Measurements from ENCODE around the gene ELMO1. TPM values are rescaled to one million over a fixed set of nuclear protein-coding genes. Genes with fewer than 3 reads are reported as not detected.

Gene ELMO1
- total RNA-seq, 1 experiment from 2014 or later: not detected

- no peak overlapping the region for H3K4me3 ChIP-seq
These were observed 127.7 kb downstream of the ELMO1 start for GRCh38 chr7:37320848-37321468.

DNA sequence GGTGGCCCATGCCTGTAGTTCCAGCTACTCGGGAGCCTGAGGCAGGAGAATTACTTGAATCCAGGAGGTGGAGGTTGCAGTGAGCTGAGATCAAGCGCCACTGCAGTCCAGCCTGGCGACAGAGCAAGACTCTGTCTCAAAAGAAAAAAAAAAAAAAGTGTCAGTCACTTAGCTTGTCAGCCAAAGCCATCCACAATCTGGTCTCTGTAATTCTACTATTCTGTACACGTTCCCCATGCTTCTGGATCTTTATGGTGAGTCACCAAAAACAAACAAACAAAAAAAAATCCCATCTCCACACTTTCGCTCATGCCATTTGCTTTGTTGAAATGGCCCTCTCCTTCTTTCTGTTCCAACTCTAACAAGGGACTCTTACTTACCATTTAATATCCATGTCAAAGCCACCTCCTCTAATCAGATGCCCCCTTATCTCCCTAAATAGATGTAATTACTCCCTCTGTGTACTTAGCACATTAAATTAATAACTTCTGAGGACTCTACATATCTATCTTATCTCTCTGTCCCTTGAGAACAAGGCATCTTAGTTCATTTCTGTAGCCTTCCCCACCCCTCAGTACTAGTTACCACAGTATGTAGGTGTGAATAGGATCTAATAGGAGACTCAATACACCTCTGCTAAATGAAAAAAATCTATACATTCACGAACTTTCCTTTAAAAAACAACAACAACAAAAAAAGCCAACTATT lies 128.4 kb downstream of the ELMO1 start:
- DNase-seq (ENCODE audit: low read depth in 1 of 2, low spot score in 2 of 2): peak in 1 of 2 experiments; percentile 80
- Histone ChIP-seq H3K4me3 (no peak overlapping the region), H3K27ac (no peak overlapping the region), H3K4me1 (replicated peaks) (peaks cover 15% of the 10 kb centered on the region), H3K27me3 (replicated peaks) (no peaks in the 10 kb centered on the region), H3K9me3 (replicated peaks) (no peaks in the 10 kb centered on the region), H3K36me3 (no peaks in the 10 kb centered on the region)

More at GRCh38 chr7:37320848-37321468, 127.7 kb downstream of the ELMO1 start:
- H3K36me3 ChIP-seq: no peaks in the 10 kb centered on the region
- H3K27me3 ChIP-seq (replicated peaks): no peaks in the 10 kb centered on the region
- DNase-seq (ENCODE audit: low read depth in 1 of 2, low spot score in 2 of 2): no peak
- peaks cover 15% of the 10 kb centered on the region for H3K4me1 ChIP-seq (replicated peaks)
- no peak overlapping the region for H3K27ac ChIP-seq
- H3K9me3 ChIP-seq (replicated peaks): no peaks in the 10 kb centered on the region

- H3K4me1 ChIP-seq (replicated peaks): peaks cover 15% of the 10 kb centered on the region
- H3K27me3 ChIP-seq (replicated peaks): no peaks in the 10 kb centered on the region
- no peaks in the 10 kb centered on the region for H3K9me3 ChIP-seq (replicated peaks)
These were observed 130.1 kb downstream of the ELMO1 start for GRCh38 chr7:37318541-37318940.

DNA sequence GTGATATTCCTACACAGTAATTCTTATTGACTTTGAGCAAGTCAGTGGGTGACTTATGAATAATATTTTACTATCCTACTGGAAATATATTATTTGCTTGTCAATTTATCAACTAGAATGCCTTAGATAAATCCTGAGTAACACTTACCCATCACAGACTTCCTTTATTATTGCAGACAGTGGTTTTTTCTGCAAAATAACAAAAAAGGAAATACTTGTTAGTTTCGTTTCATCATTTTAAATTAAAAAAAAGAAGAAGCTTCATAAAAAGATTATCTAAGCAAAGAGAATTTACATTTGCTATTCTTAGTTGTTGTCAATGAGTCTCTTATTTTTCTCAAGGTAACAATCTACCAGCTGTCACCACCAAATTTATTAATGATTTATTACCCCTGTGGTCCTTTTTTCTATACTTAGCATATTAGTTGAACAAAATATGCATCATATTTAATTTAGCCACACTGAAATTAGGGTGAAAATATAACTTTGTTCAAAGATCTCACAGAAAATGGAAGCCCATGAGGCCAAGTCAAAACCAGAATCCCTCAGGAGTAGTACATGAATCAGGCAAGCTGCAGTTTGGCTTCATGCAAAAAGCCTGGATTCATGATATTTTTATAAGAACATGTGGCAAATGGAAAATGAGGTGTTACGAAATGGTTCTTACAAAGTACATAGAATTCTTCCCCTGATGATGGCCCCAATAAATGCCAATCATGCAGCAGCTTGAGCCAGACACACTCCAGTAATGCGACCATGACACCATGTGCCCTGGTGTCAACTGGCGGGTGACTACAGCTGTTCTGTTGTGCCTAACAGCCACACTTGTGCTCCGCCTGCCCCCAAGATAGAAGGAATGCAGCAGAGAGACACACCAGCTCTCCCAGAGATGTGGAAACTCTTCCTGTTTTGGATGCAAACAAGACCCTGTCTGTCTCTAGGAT lies 132.6 kb downstream of the ELMO1 start:
- H3K27me3 ChIP-seq (replicated peaks): no peaks in the 10 kb centered on the region

More at GRCh38 chr7:37318541-37318940, 130.1 kb downstream of the ELMO1 start:
- Histone ChIP-seq H3K27ac (no peak overlapping the region), H3K4me3 (no peak overlapping the region), H3K36me3 (no peaks in the 10 kb centered on the region)
- DNase-seq (ENCODE audit: low read depth in 1 of 2, low spot score in 2 of 2): no peak

DNA sequence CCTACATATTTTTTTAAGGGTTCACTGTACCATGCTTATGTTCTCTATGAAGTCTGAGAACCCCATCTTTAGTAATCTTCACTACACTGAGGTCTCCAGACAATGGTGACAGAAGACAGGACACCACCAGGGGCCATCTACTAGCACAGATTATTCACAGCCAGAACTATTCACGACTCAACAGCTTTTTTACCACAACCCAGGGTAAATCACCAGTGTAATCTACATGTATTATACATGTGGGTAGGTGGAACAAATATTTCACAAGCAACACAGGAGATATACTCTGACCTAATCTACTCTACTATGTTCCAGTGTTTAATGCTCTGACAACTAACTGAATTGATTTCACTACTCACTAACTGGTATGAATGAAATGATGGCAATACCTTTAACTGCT lies 136.1 kb downstream of the ELMO1 start:
- H3K4me1 ChIP-seq (replicated peaks): peaks cover 16% of the 10 kb centered on the region; the same call in 1 of the 2 replicates
- DNase-seq (ENCODE audit: low read depth in 1 of 2, low spot score in 2 of 2): no peak
- H3K27ac ChIP-seq: no peak overlapping the region
- no peaks in the 10 kb centered on the region for H3K36me3 ChIP-seq
- no peaks in the 10 kb centered on the region for H3K9me3 ChIP-seq (replicated peaks)
- H3K4me3 ChIP-seq: no peak overlapping the region
- no peaks in the 10 kb centered on the region for H3K27me3 ChIP-seq (replicated peaks)

More for the DNA sequence above, 132.6 kb downstream of the ELMO1 start:
- no peak for DNase-seq (ENCODE audit: low read depth in 1 of 2, low spot score in 2 of 2)
- H3K9me3 ChIP-seq (replicated peaks): no peaks in the 10 kb centered on the region
- H3K27ac ChIP-seq: no peak overlapping the region
- no peaks in the 10 kb centered on the region for H3K36me3 ChIP-seq
- peaks cover 20% of the 10 kb centered on the region for H3K4me1 ChIP-seq (replicated peaks)
- H3K4me3 ChIP-seq: no peak overlapping the region

DNA sequence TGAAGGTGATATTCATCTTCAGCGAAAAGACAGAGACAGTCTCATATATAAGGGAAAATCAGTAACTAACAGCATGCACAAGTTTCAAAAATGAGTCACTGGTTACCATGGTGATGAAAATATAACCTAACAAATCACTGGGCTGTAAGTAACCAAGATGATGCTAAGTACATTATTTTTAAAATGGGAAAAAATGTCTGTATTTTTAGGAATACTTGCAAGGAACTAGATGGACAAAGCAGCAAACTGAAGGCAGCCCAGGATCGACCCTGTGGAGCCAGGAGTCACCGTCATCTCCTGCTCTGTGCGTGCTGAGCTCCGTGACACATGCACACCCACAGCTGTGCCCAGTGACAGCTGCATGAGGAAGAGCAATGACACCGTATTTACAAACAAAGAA lies 137.3 kb downstream of the ELMO1 start:
- Histone ChIP-seq H3K27me3 (replicated peaks) (no peaks in the 10 kb centered on the region), H3K36me3 (no peaks in the 10 kb centered on the region), H3K4me3 (no peak overlapping the region), H3K27ac (no peak overlapping the region), H3K4me1 (replicated peaks) (peaks cover 16% of the 10 kb centered on the region; the same call in 1 of the 2 replicates), H3K9me3 (replicated peaks) (no peaks in the 10 kb centered on the region)
- DNase-seq (ENCODE audit: low read depth in 1 of 2, low spot score in 2 of 2): peak; percentile 52 to 57

- H3K27ac ChIP-seq: no peak overlapping the region; the same call in 1 of the 2 replicates
- H3K36me3 ChIP-seq: no peaks in the 10 kb centered on the region
- H3K4me3 ChIP-seq: no peak overlapping the region
- DNase-seq (ENCODE audit: low read depth in 1 of 2, low spot score in 2 of 2): no peak
- H3K4me1 ChIP-seq (replicated peaks): peaks cover 16% of the 10 kb centered on the region; the same call in 1 of the 2 replicates
- no peaks in the 10 kb centered on the region for H3K27me3 ChIP-seq (replicated peaks)
- no peaks in the 10 kb centered on the region for H3K9me3 ChIP-seq (replicated peaks)
These were observed 138.2 kb downstream of the ELMO1 start for GRCh38 chr7:37310327-37311080.

GRCh38 chr7:37309493-37309892 lies 139.2 kb downstream of the ELMO1 start:
- no peaks in the 10 kb centered on the region for H3K27me3 ChIP-seq (replicated peaks)
- H3K9me3 ChIP-seq (replicated peaks): no peaks in the 10 kb centered on the region
- no peak for DNase-seq (ENCODE audit: low read depth in 1 of 2, low spot score in 2 of 2)
- H3K27ac ChIP-seq: no peak overlapping the region
- H3K36me3 ChIP-seq: no peaks in the 10 kb centered on the region
- peaks cover 22% of the 10 kb centered on the region for H3K4me1 ChIP-seq (replicated peaks)
- H3K4me3 ChIP-seq: no peak overlapping the region

DNA sequence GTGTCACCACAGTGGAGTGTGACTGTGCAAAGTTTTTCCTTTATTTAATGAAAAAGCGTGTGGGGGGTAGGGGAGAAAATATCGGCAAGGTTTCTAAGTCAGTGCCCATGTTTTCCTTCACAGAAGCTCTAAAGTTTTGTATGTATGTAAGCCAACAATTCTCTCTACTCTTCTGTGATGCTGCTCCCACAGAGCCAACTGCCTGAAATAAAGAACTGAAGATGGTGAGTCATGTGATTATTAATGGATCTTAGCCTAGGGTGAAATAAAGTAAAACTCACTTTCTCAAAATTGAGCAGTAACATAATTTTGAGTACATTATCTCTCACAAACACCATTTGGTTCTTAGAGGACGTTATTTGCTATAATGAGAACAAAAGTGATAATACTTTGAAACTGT lies 143.7 kb downstream of the ELMO1 start:
- Histone ChIP-seq H3K4me1 (replicated peaks) (peaks cover 26% of the 10 kb centered on the region), H3K27me3 (replicated peaks) (no peaks in the 10 kb centered on the region), H3K27ac (0 out of 2 replicates have a peak overlapping the region, but pooled peaks have one; percentile 10), H3K36me3 (no peaks in the 10 kb centered on the region), H3K9me3 (replicated peaks) (no peaks in the 10 kb centered on the region), H3K4me3 (no peak overlapping the region)
- DNase-seq (ENCODE audit: low read depth in 1 of 2, low spot score in 2 of 2): no peak

GRCh38 chr7:37297546-37297945 lies 151.1 kb downstream of the ELMO1 start:
- peaks cover 22% of the 10 kb centered on the region for H3K4me1 ChIP-seq (replicated peaks)
- no peak overlapping the region for H3K4me3 ChIP-seq
- H3K27ac ChIP-seq: no peak overlapping the region
- H3K36me3 ChIP-seq: no peaks in the 10 kb centered on the region
- no peaks in the 10 kb centered on the region for H3K27me3 ChIP-seq (replicated peaks)
- no peaks in the 10 kb centered on the region for H3K9me3 ChIP-seq (replicated peaks)
- DNase-seq (ENCODE audit: low read depth in 1 of 2, low spot score in 2 of 2): peak in 1 of 2 experiments; percentile 63

GRCh38 chr7:37295401-37295800 lies 153.3 kb downstream of the ELMO1 start:
- no peaks in the 10 kb centered on the region for H3K9me3 ChIP-seq (replicated peaks)
- peaks cover 21% of the 10 kb centered on the region for H3K4me1 ChIP-seq (replicated peaks)
- H3K27ac ChIP-seq: no peak overlapping the region
- DNase-seq (ENCODE audit: low read depth in 1 of 2, low spot score in 2 of 2): no peak
- H3K4me3 ChIP-seq: no peak overlapping the region
- no peaks in the 10 kb centered on the region for H3K27me3 ChIP-seq (replicated peaks)
- no peaks in the 10 kb centered on the region for H3K36me3 ChIP-seq

- H3K27me3 ChIP-seq (replicated peaks): no peaks in the 10 kb centered on the region
- H3K27ac ChIP-seq: no peak overlapping the region
- H3K4me1 ChIP-seq (replicated peaks): peaks cover 3% of the 10 kb centered on the region; the same call in 1 of the 2 replicates
- H3K36me3 ChIP-seq: no peaks in the 10 kb centered on the region
- no peak overlapping the region for H3K4me3 ChIP-seq
- H3K9me3 ChIP-seq (replicated peaks): no peaks in the 10 kb centered on the region
- DNase-seq (ENCODE audit: low read depth in 1 of 2, low spot score in 2 of 2): no peak
These were observed 157.9 kb downstream of the ELMO1 start for GRCh38 chr7:37290731-37291130.

DNA sequence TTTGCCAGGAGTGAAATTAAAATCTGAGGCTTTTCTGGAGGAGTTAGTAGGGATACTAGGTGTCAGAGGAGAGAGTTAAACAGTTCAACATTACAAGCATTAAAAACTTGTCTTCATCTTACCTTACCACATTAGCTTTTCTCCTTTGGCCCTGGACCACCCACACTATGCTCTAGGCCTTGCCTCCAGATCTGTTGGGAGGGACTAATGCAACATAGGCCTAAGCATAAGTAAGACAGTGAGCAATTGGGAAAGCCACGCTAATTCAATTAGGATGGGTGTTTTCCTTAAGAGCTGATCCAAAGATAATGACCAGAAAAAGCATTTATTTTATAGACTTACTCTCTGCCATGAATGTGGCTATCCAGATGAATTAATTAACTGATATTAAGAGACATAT lies 158.9 kb downstream of the ELMO1 start:
- H3K27me3 ChIP-seq (replicated peaks): no peaks in the 10 kb centered on the region
- no peaks in the 10 kb centered on the region for H3K36me3 ChIP-seq
- no peak overlapping the region for H3K4me3 ChIP-seq
- no peak for DNase-seq (ENCODE audit: low read depth in 1 of 2, low spot score in 2 of 2)
- no peak overlapping the region for H3K27ac ChIP-seq
- H3K9me3 ChIP-seq (replicated peaks): no peaks in the 10 kb centered on the region
- no peaks in the 10 kb centered on the region for H3K4me1 ChIP-seq (replicated peaks)
